Measurements from ENCODE around the gene TASOR2.

The TASOR2 gene

GRCh38 chr10:5694573-5694972, 9.9 kb downstream of the TASOR2 start:
- TF ChIP-seq POLR2A (IDR thresholded peaks at IDR 0.05; ENCODE audit: low read depth, low read length) (no peak), SPI1 (IDR thresholded peaks at IDR 0.05; ENCODE audit: low read depth, low read length) (no peak), POU2F2 (IDR thresholded peaks at IDR 0.05; ENCODE audit: low read depth, low read length) (no peak), TAF1 (IDR thresholded peaks at IDR 0.05; ENCODE audit: low read depth, low read length) (no peak), POLR2AphosphoS5 (IDR thresholded peaks at IDR 0.05; ENCODE audit: low read depth, low read length) (no peak), PAX5 (IDR thresholded peaks at IDR 0.05; ENCODE audit: insufficient read depth, low read length, severe bottlenecking) (no peak)
- no peak for DNase-seq (ENCODE audit: insufficient read length, low spot score)
- FAIRE-seq: no peak

DNA sequence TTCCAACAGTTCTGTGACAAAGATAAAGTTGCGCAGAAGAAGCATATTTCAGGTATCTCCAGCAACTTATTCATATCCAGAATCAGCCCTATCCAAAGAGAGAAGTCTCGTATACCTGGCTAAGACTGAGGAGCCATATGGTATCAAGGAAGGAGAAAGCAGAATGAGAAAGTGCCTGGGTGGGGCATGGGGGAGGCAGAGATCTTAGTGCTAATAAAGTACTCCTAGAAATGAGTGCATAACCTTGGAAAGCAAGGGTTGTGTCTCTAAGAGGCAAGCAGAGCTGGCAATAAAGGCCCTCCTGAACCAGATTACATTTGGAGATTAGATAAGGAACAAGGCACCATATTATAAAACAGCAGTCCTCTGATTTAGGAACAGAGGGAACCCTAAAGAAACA, 12.7 kb downstream of the TASOR2 start:
- DNase-seq (ENCODE audit: insufficient read length, low spot score) (no peak), FAIRE-seq (no peak)
- TF ChIP-seq POLR2AphosphoS5 (IDR thresholded peaks at IDR 0.05; ENCODE audit: low read depth, low read length) (no peak), POU2F2 (IDR thresholded peaks at IDR 0.05; ENCODE audit: low read depth, low read length) (no peak), PAX5 (IDR thresholded peaks at IDR 0.05; ENCODE audit: insufficient read depth, low read length, severe bottlenecking) (no peak), SPI1 (IDR thresholded peaks at IDR 0.05; ENCODE audit: low read depth, low read length) (no peak), TAF1 (IDR thresholded peaks at IDR 0.05; ENCODE audit: low read depth, low read length) (no peak), POLR2A (IDR thresholded peaks at IDR 0.05; ENCODE audit: low read depth, low read length) (no peak)

GRCh38 chr10:5698062-5698461, 13.4 kb downstream of the TASOR2 start:
- TF ChIP-seq SPI1 (IDR thresholded peaks at IDR 0.05; ENCODE audit: low read depth, low read length): no peak
- no peak for TF ChIP-seq POLR2AphosphoS5 (IDR thresholded peaks at IDR 0.05; ENCODE audit: low read depth, low read length)
- no peak for TF ChIP-seq PAX5 (IDR thresholded peaks at IDR 0.05; ENCODE audit: insufficient read depth, low read length, severe bottlenecking)
- no peak for TF ChIP-seq TAF1 (IDR thresholded peaks at IDR 0.05; ENCODE audit: low read depth, low read length)
- no peak for TF ChIP-seq POLR2A (IDR thresholded peaks at IDR 0.05; ENCODE audit: low read depth, low read length)
- TF ChIP-seq POU2F2 (IDR thresholded peaks at IDR 0.05; ENCODE audit: low read depth, low read length): no peak
- FAIRE-seq (peak; percentile 23), DNase-seq (ENCODE audit: insufficient read length, low spot score) (no peak)

GRCh38 chr10:5708356-5708755, 23.7 kb downstream of the TASOR2 start:
- DNase-seq (ENCODE audit: insufficient read length, low spot score): no peak
- FAIRE-seq: no peak
- TF ChIP-seq POLR2AphosphoS5 (IDR thresholded peaks at IDR 0.05; ENCODE audit: low read depth, low read length) (no peak), POLR2A (IDR thresholded peaks at IDR 0.05; ENCODE audit: low read depth, low read length) (no peak), TAF1 (IDR thresholded peaks at IDR 0.05; ENCODE audit: low read depth, low read length) (no peak), POU2F2 (IDR thresholded peaks at IDR 0.05; ENCODE audit: low read depth, low read length) (no peak), SPI1 (IDR thresholded peaks at IDR 0.05; ENCODE audit: low read depth, low read length) (no peak), PAX5 (IDR thresholded peaks at IDR 0.05; ENCODE audit: insufficient read depth, low read length, severe bottlenecking) (no peak)

GRCh38 chr10:5709865-5710264, 25.2 kb downstream of the TASOR2 start:
- no peak for TF ChIP-seq TAF1 (IDR thresholded peaks at IDR 0.05; ENCODE audit: low read depth, low read length)
- no peak for TF ChIP-seq PAX5 (IDR thresholded peaks at IDR 0.05; ENCODE audit: insufficient read depth, low read length, severe bottlenecking)
- TF ChIP-seq POLR2AphosphoS5 (IDR thresholded peaks at IDR 0.05; ENCODE audit: low read depth, low read length): no peak
- no peak for TF ChIP-seq POLR2A (IDR thresholded peaks at IDR 0.05; ENCODE audit: low read depth, low read length)
- DNase-seq (ENCODE audit: insufficient read length, low spot score) (no peak), FAIRE-seq (peak; percentile 52)

DNA sequence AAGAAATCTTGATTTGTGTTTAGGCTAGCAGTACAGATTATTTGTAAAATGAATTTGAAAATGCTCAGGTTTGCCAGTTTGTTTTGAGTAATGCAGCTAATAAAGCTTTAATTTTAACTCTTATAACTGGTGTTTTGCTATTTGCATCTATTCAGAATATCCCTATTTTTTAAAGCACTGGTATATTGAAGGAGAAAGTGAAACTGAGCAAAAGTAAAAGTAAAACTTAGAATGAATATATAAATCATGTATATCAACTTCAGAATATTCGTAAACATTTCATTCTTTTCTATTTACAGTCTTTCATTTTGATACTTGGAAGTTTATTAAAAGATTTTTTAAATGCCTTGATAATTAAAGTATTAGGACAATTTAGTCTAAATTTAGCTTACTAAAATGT, 26.2 kb downstream of the TASOR2 start:
- DNase-seq (ENCODE audit: insufficient read length, low spot score) (no peak), FAIRE-seq (no peak)
- TF ChIP-seq POLR2A (IDR thresholded peaks at IDR 0.05; ENCODE audit: low read depth, low read length): no peak
- no peak for TF ChIP-seq SPI1 (IDR thresholded peaks at IDR 0.05; ENCODE audit: low read depth, low read length)
- TF ChIP-seq POLR2AphosphoS5 (IDR thresholded peaks at IDR 0.05; ENCODE audit: low read depth, low read length): no peak
- no peak for TF ChIP-seq POU2F2 (IDR thresholded peaks at IDR 0.05; ENCODE audit: low read depth, low read length)
- TF ChIP-seq PAX5 (IDR thresholded peaks at IDR 0.05; ENCODE audit: insufficient read depth, low read length, severe bottlenecking): no peak
- no peak for TF ChIP-seq TAF1 (IDR thresholded peaks at IDR 0.05; ENCODE audit: low read depth, low read length)

DNA sequence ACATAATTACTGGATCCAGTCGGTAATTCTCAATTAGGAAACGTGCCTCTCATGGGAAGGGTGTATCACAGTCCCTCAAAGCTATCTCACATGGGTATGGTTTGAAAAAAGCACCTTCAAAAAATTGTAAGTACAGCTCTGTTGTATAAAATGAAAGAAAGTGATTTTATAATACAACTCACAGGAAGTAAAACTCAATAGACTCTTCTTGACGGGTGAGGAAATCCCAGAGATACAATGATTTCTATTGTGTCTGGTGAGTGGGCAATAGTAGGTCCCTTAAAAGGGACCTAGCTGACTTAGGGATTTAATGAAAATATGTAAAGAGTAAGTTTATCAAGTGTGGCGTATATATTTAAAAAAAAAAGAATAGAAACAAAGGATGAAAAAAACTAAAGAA, 27.0 kb downstream of the TASOR2 start:
- FAIRE-seq (no peak), DNase-seq (ENCODE audit: insufficient read length, low spot score) (no peak)
- TF ChIP-seq POLR2A (IDR thresholded peaks at IDR 0.05; ENCODE audit: low read depth, low read length) (no peak), TAF1 (IDR thresholded peaks at IDR 0.05; ENCODE audit: low read depth, low read length) (no peak), POU2F2 (IDR thresholded peaks at IDR 0.05; ENCODE audit: low read depth, low read length) (no peak), SPI1 (IDR thresholded peaks at IDR 0.05; ENCODE audit: low read depth, low read length) (no peak), PAX5 (IDR thresholded peaks at IDR 0.05; ENCODE audit: insufficient read depth, low read length, severe bottlenecking) (no peak), POLR2AphosphoS5 (IDR thresholded peaks at IDR 0.05; ENCODE audit: low read depth, low read length) (no peak)

- TF ChIP-seq TAF1 (IDR thresholded peaks at IDR 0.05; ENCODE audit: low read depth, low read length): no peak
- no peak for DNase-seq (ENCODE audit: insufficient read length, low spot score)
- no peak for FAIRE-seq
Measured at GRCh38 chr10:5719546-5719945, 34.9 kb downstream of the TASOR2 start.

GRCh38 chr10:5720182-5720581, 35.5 kb downstream of the TASOR2 start:
- DNase-seq (ENCODE audit: insufficient read length, low spot score) (no peak), FAIRE-seq (no peak)
- TF ChIP-seq POLR2A (IDR thresholded peaks at IDR 0.05; ENCODE audit: low read depth, low read length) (no peak), POU2F2 (IDR thresholded peaks at IDR 0.05; ENCODE audit: low read depth, low read length) (no peak)

- DNase-seq (ENCODE audit: insufficient read length, low spot score): no peak
- no peak for FAIRE-seq
- TF ChIP-seq TAF1 (IDR thresholded peaks at IDR 0.05; ENCODE audit: low read depth, low read length): no peak
- no peak for TF ChIP-seq POLR2AphosphoS5 (IDR thresholded peaks at IDR 0.05; ENCODE audit: low read depth, low read length)
- TF ChIP-seq PAX5 (IDR thresholded peaks at IDR 0.05; ENCODE audit: insufficient read depth, low read length, severe bottlenecking): no peak
- TF ChIP-seq POLR2A (IDR thresholded peaks at IDR 0.05; ENCODE audit: low read depth, low read length): no peak
- TF ChIP-seq POU2F2 (IDR thresholded peaks at IDR 0.05; ENCODE audit: low read depth, low read length): no peak
- no peak for TF ChIP-seq SPI1 (IDR thresholded peaks at IDR 0.05; ENCODE audit: low read depth, low read length)
Measured at GRCh38 chr10:5723692-5724091, 39.1 kb downstream of the TASOR2 start.
